ENCODE results near the gene CRELD2. TPM values are rescaled to one million over a fixed set of nuclear protein-coding genes. Genes with fewer than 3 reads are reported as not detected.

CRELD2 gene
- total and polyA plus RNA-seq, 2 of the 13 experiments (the other 11 are each of a cell fraction or from before 2014, with no cell fraction given) = 17.2 to 44.7 TPM

DNA sequence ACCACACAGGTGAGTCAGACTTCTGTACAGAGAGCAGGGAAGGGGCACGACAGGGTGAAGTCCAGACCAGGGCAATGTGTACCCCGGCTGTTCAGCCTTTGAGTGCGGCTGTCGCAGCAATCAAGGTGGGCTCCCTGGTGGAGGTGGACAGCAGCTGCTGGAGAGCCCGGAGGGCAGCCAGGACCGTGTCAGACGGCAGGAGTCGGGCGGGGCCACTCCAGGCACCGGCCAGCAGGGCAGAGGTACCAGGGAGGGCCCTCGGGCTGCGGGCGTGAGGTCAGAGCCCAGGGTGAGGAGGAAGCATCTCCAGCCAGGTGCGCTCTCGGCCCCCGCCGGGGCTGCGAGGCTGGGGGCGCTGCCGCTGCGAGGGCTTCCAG lies 41.3 kb downstream of the CRELD2 start (continued):
- TF ChIP-seq, protein P1, sequence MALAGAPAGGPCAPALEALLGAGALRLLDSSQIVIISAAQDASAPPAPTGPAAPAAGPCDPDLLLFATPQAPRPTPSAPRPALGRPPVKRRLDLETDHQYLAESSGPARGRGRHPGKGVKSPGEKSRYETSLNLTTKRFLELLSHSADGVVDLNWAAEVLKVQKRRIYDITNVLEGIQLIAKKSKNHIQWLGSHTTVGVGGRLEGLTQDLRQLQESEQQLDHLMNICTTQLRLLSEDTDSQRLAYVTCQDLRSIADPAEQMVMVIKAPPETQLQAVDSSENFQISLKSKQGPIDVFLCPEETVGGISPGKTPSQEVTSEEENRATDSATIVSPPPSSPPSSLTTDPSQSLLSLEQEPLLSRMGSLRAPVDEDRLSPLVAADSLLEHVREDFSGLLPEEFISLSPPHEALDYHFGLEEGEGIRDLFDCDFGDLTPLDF (CRISPR knock-in tag; IDR thresholded peaks at IDR 0.05) = no peak
- TF ChIP-seq SMAD3 (CRISPR knock-in tag; IDR thresholded peaks at IDR 0.05) (no peak), NFAT5 (CRISPR knock-in tag; IDR thresholded peaks at IDR 0.05) (no peak; the same call in 1 of the 2 replicates), GZF1 (CRISPR knock-in tag; IDR thresholded peaks at IDR 0.05) (no peak), ZNF326 (CRISPR knock-in tag; IDR thresholded peaks at IDR 0.05; ENCODE audit: borderline replicate concordance) (no peak), TAF1 (CRISPR knock-in tag; IDR thresholded peaks at IDR 0.05) (no peak), HOMEZ (CRISPR knock-in tag; IDR thresholded peaks at IDR 0.05; ENCODE audit: low read depth) (no peak), SMYD3 (CRISPR knock-in tag; IDR thresholded peaks at IDR 0.05) (no peak), ZBTB37 (CRISPR knock-in tag; IDR thresholded peaks at IDR 0.05) (no peak), MATR3 (CRISPR knock-in tag; IDR thresholded peaks at IDR 0.05) (no peak), ZBTB44 (CRISPR knock-in tag; IDR thresholded peaks at IDR 0.05) (no peak)
- TF ChIP-seq, protein P2, sequence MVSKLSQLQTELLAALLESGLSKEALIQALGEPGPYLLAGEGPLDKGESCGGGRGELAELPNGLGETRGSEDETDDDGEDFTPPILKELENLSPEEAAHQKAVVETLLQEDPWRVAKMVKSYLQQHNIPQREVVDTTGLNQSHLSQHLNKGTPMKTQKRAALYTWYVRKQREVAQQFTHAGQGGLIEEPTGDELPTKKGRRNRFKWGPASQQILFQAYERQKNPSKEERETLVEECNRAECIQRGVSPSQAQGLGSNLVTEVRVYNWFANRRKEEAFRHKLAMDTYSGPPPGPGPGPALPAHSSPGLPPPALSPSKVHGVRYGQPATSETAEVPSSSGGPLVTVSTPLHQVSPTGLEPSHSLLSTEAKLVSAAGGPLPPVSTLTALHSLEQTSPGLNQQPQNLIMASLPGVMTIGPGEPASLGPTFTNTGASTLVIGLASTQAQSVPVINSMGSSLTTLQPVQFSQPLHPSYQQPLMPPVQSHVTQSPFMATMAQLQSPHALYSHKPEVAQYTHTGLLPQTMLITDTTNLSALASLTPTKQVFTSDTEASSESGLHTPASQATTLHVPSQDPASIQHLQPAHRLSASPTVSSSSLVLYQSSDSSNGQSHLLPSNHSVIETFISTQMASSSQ (IDR thresholded peaks at IDR 0.05; ENCODE audit: low read depth) = no peak
- TF ChIP-seq, protein P2 (CRISPR knock-in tag; IDR thresholded peaks at IDR 0.05; ENCODE audit: borderline replicate concordance) = no peak

All from HepG2 (cell line).